CD8-positive, alpha-beta memory T cell (primary cell): ENCODE measurements around the gene RPS6KA2. TPM values are rescaled to one million over a fixed set of nuclear protein-coding genes. Genes with fewer than 3 reads are reported as not detected.

Source experiments
- CTCF ChIA-PET: fragments of 350-600 bp; sonication (Branson Sonifier 250); formaldehyde crosslinking; loops from one replicate; lab custom pipeline; 2021; ENCODE audit warnings: antibody characterized with exemption; lab: Charles Lee
- POLR2A ChIA-PET: fragments of 350-600 bp; sonication (Branson Sonifier 250); formaldehyde crosslinking; loops from one replicate; lab custom pipeline; 2021; ENCODE audit warnings: antibody characterized with exemption; lab: Charles Lee
- DNase-seq, 5 donors: peaks; one replicate each; pipeline versions ENCODE4 v3.0.0 to v3.0.0-alpha.2; 2020 to 2022; ENCODE audit warnings: mixed read lengths in 1 of 5
- H3K27ac ChIP-seq: one replicate; pipeline ENCODE4 v1.7.0; 2013; ENCODE audit warnings: low read depth, mild to moderate bottlenecking, low read length, moderate library complexity
- H3K27me3 ChIP-seq: 2 replicates; pipeline ENCODE4 v1.7.0; 2013; ENCODE audit warnings: low read length, mild to moderate bottlenecking; ENCODE audit not compliant: insufficient read depth, poor library complexity, severe bottlenecking
- H3K36me3 ChIP-seq: 2 replicates; pipeline ENCODE4 v1.7.0; 2013; ENCODE audit warnings: mild to moderate bottlenecking, low read length, moderate library complexity; ENCODE audit not compliant: insufficient read depth
- H3K4me1 ChIP-seq: 2 replicates; pipeline ENCODE4 v1.7.0; 2013; ENCODE audit warnings: mild to moderate bottlenecking, low read length, moderate library complexity; ENCODE audit not compliant: insufficient read depth
- H3K4me3 ChIP-seq: 2 replicates; pipeline ENCODE4 v1.7.0; 2013; ENCODE audit warnings: mild to moderate bottlenecking, low read length
- H3K9me3 ChIP-seq: 2 replicates; pipeline ENCODE4 v1.7.0; 2013; ENCODE audit warnings: mild to moderate bottlenecking, low read length
- H3K27ac Mint-ChIP-seq, 8 donors: one replicate each; pipeline ENCODE4 v1.8.0; 2020 to 2021; ENCODE audit warnings: mixed read lengths in 8 of 8, mild to moderate bottlenecking in 6 of 8, inconsistent platforms in 3 of 8, moderate library complexity in 3 of 8
- H3K27me3 Mint-ChIP-seq, 2 donors: one replicate each; pipeline ENCODE4 v1.8.0; 2020 to 2021; ENCODE audit warnings: mixed read lengths in 2 of 2, mild to moderate bottlenecking in 1 of 2, moderate library complexity in 1 of 2
- H3K36me3 Mint-ChIP-seq, 3 donors: one replicate each; pipeline ENCODE4 v1.8.0; 2020 to 2021; ENCODE audit warnings: mixed read lengths in 3 of 3, inconsistent platforms in 1 of 3, mild to moderate bottlenecking in 1 of 3
- H3K4me1 Mint-ChIP-seq, 3 donors: one replicate each; pipeline ENCODE4 v1.8.0; 2020 to 2021; ENCODE audit warnings: mixed read lengths in 3 of 3, inconsistent platforms in 1 of 3, mild to moderate bottlenecking in 1 of 3
- H3K4me3 Mint-ChIP-seq, 7 donors: one replicate each; pipeline ENCODE4 v1.8.0; 2020 to 2021; ENCODE audit warnings: mixed read lengths in 7 of 7, mild to moderate bottlenecking in 6 of 7, moderate library complexity in 4 of 7, inconsistent platforms in 2 of 7
- H3K9me3 Mint-ChIP-seq, 5 donors: one replicate each; pipeline ENCODE4 v1.8.0; 2020 to 2022; ENCODE audit warnings: mixed read lengths in 5 of 5, mild to moderate bottlenecking in 3 of 5, moderate library complexity in 2 of 5, inconsistent platforms in 1 of 5
- polyA plus RNA-seq: library from polyadenylated mRNA; unstranded; fragments of 300-500 nt; fragmentation: Illumina TruSeq; gene quantifications from one replicate; pipeline ENCODE4 v1.2.3, GENCODE V29; 2021
- total RNA-seq, 2 experiments: library from RNA; stranded (reverse); gene quantifications; one replicate each; pipeline ENCODE4 v1.2.3, GENCODE V29; 2021

RPS6KA2 gene
- total and polyA plus RNA-seq, 3 experiments from 2014 or later = 3.6 to 4.7 (median 4.6) TPM

DNA sequence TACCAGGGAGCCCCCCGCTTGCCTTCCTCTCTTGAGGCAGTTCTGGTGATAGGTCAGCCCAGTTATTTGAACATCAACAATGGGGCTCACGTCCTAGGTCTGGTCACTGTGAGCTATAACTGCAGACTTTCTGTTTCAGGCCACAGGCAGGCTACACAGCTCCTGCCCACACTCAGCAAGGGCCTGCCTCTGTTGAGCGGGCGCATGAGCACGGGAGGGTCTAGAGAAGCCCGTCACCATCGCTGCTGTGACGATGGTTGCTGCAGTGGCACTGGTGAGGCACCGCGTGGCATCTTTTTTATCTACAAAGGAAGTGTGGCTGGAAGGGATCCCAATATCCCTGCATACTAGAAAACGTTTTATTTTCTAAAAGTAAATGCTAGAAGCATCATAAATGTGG lies 118.3 kb downstream of the RPS6KA2 start:
- Histone ChIP-seq H3K4me3 (no peak overlapping the region), H3K27ac (no peak overlapping the region), H3K4me1 (no peaks in the 10 kb centered on the region), H3K9me3 (no peaks in the 10 kb centered on the region), H3K36me3 (no peaks in the 10 kb centered on the region), H3K27me3 (no peaks in the 10 kb centered on the region)
- Mint-ChIP-seq H3K9me3 (no peaks in the 10 kb centered on the region), H3K4me3 (no peak overlapping the region), H3K27ac (no peak overlapping the region), H3K27me3 (peaks cover 0 to 1% of the 10 kb centered on the region in 2 donors), H3K36me3 (peaks cover 0 to 5% (median 2%) of the 10 kb centered on the region in 3 donors), H3K4me1 (peaks cover 7 to 16% (median 8%) of the 10 kb centered on the region in 3 donors)
- DNase-seq = no peak
- POLR2A ChIA-PET = no interaction called here
- CTCF ChIA-PET = no interaction called here

DNA sequence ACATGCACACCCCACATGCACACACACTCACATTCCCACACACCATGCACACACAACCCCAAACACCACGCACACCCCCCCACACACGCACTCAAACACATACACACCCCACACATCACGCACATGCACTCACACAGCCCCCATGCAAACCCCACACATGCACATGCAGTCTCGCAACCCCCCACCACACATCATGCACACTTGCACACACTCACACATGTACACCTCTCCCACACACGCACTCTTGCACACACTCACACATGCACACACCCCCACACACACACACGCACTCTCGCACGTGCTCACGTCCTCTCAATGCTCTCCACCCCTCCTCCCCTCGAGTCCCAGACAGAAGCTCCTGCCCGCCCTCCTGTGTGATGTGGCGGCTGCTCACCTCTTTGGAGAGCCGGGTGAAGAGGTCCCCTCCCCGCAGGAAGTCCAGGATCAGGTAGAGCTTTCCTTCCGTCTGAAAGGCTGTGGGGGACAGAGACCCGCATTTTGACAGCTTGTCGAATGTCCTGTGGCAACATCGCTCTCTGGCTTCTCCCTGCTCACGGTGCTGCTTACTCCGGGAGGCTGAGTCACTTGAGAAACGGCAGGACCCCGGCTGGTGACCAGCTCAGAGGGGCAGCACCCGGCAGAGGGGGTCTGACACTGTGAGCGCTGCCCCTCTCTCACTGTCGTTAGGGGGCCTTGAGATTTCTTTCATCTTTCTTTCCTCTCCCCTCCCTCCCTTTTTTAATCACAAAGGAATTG lies 119.1 kb downstream of the RPS6KA2 start:
- H3K4me3 Mint-ChIP-seq = no peak overlapping the region
- POLR2A ChIA-PET = no interaction called here
- peaks cover 7 to 16% (median 8%) of the 10 kb centered on the region in 3 donors for H3K4me1 Mint-ChIP-seq
- H3K27me3 Mint-ChIP-seq = peaks cover 0 to 1% of the 10 kb centered on the region in 2 donors
- no peak overlapping the region for H3K27ac Mint-ChIP-seq
- no peaks in the 10 kb centered on the region for H3K9me3 Mint-ChIP-seq
- Histone ChIP-seq H3K36me3 (no peaks in the 10 kb centered on the region), H3K9me3 (no peaks in the 10 kb centered on the region), H3K27me3 (no peaks in the 10 kb centered on the region), H3K4me3 (no peak overlapping the region), H3K4me1 (no peaks in the 10 kb centered on the region), H3K27ac (no peak overlapping the region)
- no peak for DNase-seq
- peaks cover 0 to 5% (median 2%) of the 10 kb centered on the region in 3 donors for H3K36me3 Mint-ChIP-seq
- CTCF ChIA-PET = no interaction called here

DNA sequence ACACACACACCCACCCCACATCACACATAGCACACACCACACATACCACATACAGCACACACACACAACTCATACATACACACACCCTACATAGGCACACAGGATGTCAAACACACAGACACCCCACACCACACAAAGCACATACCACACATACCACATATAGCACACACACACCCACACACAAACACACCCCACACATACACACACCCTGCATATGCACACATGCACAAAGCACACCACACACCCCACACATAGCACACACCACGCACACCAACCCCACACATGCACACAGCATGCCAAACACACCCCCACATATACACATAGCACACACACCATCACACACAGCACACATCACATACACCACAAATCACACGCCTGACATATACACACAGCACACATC lies 119.7 kb downstream of the RPS6KA2 start:
- Mint-ChIP-seq H3K4me1 (peaks cover 1 to 10% (median 2%) of the 10 kb centered on the region in 3 donors), H3K36me3 (peaks cover 0 to 5% (median 2%) of the 10 kb centered on the region in 3 donors), H3K9me3 (no peaks in the 10 kb centered on the region), H3K4me3 (no peak overlapping the region), H3K27ac (peak overlapping the region in 1 of 8 donors; percentile 70), H3K27me3 (peaks cover 0 to 1% of the 10 kb centered on the region in 2 donors)
- no peaks in the 10 kb centered on the region for H3K27me3 ChIP-seq
- ChIA-PET POLR2A (no interaction called here), CTCF (no interaction called here)
- H3K4me1 ChIP-seq = no peaks in the 10 kb centered on the region
- no peak for DNase-seq
- no peaks in the 10 kb centered on the region for H3K36me3 ChIP-seq
- H3K27ac ChIP-seq = no peak overlapping the region
- no peak overlapping the region for H3K4me3 ChIP-seq
- no peaks in the 10 kb centered on the region for H3K9me3 ChIP-seq

DNA sequence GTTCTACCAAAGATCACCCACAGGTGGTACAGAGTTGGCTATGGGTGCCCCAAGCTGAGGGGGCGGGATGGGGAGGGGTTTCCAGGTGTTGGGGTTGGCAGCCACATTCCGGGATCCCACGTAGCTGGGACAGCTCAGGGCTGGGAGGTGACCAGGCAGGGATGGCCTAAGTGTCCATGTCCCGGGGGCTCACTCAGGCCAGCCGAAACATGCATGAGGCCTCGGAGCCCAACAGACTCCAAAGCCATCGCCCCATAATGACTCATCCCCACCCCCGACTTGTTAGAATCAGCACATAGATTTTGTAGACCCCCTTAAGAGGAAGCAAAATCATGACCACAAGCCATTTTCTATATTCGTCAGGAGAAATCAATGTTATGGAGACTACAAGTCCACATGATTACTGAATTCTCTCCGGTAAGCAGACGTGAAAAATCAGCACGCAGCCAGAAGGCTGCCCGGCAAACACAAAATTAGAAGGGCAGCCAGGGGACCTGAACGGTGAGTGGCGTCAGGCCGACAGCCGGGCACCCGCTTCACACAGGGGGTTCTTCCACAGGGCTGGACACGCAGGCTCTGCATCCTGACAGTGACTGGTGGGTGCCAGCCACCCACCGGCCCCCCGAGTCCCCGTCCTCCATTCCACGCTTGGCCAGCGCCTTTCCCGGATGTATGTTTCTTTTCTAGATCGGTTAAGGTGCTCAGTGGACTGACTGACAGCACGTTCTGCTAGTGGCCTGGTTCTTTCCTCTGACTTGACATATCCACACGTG lies 121.7 kb downstream of the RPS6KA2 start:
- ChIA-PET POLR2A (no interaction called here), CTCF (interaction anchor here (0.9 kb wide), 1 partner anchor 104 kb away, joined by 3 read pairs; no protein-coding TSS in a partner anchor)
- H3K27me3 Mint-ChIP-seq = peaks cover 0 to 3% of the 10 kb centered on the region in 2 donors
- no peaks in the 10 kb centered on the region for H3K9me3 ChIP-seq
- H3K4me1 ChIP-seq = no peaks in the 10 kb centered on the region
- DNase-seq = no peak
- H3K27ac ChIP-seq = no peak overlapping the region
- H3K27me3 ChIP-seq = no peaks in the 10 kb centered on the region
- peak overlapping the region in 1 of 8 donors; percentile 29 for H3K27ac Mint-ChIP-seq
- no peak overlapping the region for H3K4me3 ChIP-seq
- no peak overlapping the region for H3K4me3 Mint-ChIP-seq
- peaks cover 0 to 5% (median 2%) of the 10 kb centered on the region in 3 donors for H3K36me3 Mint-ChIP-seq
- H3K36me3 ChIP-seq = no peaks in the 10 kb centered on the region
- peaks cover 0 to 4% (median 0%) of the 10 kb centered on the region in 3 donors for H3K4me1 Mint-ChIP-seq
- no peaks in the 10 kb centered on the region for H3K9me3 Mint-ChIP-seq

DNA sequence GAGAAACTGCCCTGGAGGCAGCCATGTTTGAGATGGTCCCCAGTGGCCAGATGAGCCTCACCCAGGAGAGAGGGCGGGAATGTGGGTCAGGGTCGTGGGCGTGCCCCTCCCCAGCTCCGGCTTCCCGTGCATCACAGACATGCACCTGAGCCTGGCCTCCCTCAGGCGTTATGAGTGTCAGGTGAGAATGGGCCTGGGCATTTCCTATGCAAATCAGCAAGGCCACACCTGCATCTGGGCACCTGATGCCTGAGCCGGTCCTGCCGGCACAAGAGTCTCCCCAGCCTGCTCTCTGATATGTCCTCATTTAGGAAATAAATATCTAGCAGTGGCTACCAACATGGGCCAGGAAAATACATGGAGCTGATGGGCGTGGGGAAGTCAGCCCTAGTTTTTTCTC lies 123.0 kb downstream of the RPS6KA2 start:
- H3K27me3 ChIP-seq = no peaks in the 10 kb centered on the region
- peaks cover 0 to 5% (median 2%) of the 10 kb centered on the region in 3 donors for H3K36me3 Mint-ChIP-seq
- no peak overlapping the region for H3K27ac ChIP-seq
- no peak overlapping the region for H3K4me3 ChIP-seq
- DNase-seq = no peak
- no peaks in the 10 kb centered on the region for H3K36me3 ChIP-seq
- no peaks in the 10 kb centered on the region for H3K9me3 Mint-ChIP-seq
- H3K27ac Mint-ChIP-seq = no peak overlapping the region
- no peaks in the 10 kb centered on the region for H3K9me3 ChIP-seq
- H3K4me1 Mint-ChIP-seq = no peaks in the 10 kb centered on the region
- CTCF ChIA-PET = no interaction called here
- POLR2A ChIA-PET = no interaction called here
- H3K4me1 ChIP-seq = no peaks in the 10 kb centered on the region
- no peak overlapping the region for H3K4me3 Mint-ChIP-seq
- H3K27me3 Mint-ChIP-seq = peaks cover 0 to 3% of the 10 kb centered on the region in 2 donors

DNA sequence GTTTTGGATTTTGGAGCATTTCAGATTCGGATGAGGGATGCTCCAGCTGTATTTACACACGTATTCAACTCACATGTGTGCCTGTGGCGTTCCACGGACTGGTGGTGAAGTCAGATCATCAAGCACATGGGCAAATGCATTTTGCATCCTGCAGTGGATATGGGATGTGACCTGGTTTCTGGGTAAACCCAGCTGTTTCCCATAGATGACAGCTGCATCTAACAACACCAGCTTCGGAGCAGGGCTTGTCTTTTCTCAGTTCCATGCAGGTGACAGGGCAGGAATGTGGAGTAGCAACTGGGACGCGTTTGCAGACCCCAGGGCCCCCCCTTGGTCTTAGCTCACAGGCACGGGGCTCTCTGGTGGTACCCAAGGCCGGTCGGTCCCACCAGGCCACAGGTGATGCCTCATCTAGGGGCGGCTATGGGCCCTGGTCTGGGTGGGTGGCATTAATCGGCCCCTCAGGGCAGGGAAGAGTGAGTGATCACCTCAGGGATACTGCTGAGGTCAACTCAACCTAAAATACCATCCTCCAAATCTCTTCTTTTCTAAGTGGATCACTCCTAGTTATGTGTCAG lies 123.8 kb downstream of the RPS6KA2 start:
- no peaks in the 10 kb centered on the region for H3K4me1 ChIP-seq
- H3K9me3 Mint-ChIP-seq = no peaks in the 10 kb centered on the region
- H3K9me3 ChIP-seq = no peaks in the 10 kb centered on the region
- POLR2A ChIA-PET = no interaction called here
- no peaks in the 10 kb centered on the region for H3K27me3 ChIP-seq
- H3K4me3 ChIP-seq = no peak overlapping the region
- no peak overlapping the region for H3K27ac ChIP-seq
- no peak for DNase-seq
- H3K4me1 Mint-ChIP-seq = no peaks in the 10 kb centered on the region
- no peak overlapping the region for H3K4me3 Mint-ChIP-seq
- H3K27me3 Mint-ChIP-seq = peaks cover 0 to 3% of the 10 kb centered on the region in 2 donors
- H3K36me3 ChIP-seq = no peaks in the 10 kb centered on the region
- peak overlapping the region in 1 of 8 donors; percentile 33 for H3K27ac Mint-ChIP-seq
- peaks cover 0 to 5% (median 2%) of the 10 kb centered on the region in 3 donors for H3K36me3 Mint-ChIP-seq
- CTCF ChIA-PET = no interaction called here

DNA sequence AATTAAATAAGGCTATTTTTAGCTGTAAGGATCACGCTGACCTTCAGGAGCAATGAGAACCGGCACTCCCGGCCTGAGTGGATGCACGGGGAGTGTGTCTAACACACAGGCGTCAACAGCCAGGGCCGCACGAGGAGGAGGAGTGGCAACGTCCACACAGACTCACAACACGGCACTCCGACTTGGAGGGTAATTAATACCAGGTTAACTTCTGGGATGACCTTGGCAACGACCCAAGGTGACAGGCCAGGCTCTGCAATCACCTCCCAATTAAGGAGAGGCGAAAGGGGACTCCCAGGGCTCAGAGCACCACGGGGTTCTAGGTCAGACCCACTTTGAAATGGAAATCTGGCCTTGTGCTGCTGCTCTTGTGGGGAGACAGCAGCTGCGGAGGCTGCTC lies 124.6 kb downstream of the RPS6KA2 start:
- POLR2A ChIA-PET = no interaction called here
- DNase-seq = no peak
- Mint-ChIP-seq H3K27me3 (peaks cover 0 to 3% of the 10 kb centered on the region in 2 donors), H3K9me3 (no peaks in the 10 kb centered on the region), H3K36me3 (peaks cover 0 to 5% (median 2%) of the 10 kb centered on the region in 3 donors), H3K4me3 (no peak overlapping the region), H3K4me1 (no peaks in the 10 kb centered on the region), H3K27ac (no peak overlapping the region)
- no peak overlapping the region for H3K4me3 ChIP-seq
- no peak overlapping the region for H3K27ac ChIP-seq
- H3K4me1 ChIP-seq = no peaks in the 10 kb centered on the region
- no peaks in the 10 kb centered on the region for H3K27me3 ChIP-seq
- H3K36me3 ChIP-seq = no peaks in the 10 kb centered on the region
- CTCF ChIA-PET = no interaction called here
- no peaks in the 10 kb centered on the region for H3K9me3 ChIP-seq

DNA sequence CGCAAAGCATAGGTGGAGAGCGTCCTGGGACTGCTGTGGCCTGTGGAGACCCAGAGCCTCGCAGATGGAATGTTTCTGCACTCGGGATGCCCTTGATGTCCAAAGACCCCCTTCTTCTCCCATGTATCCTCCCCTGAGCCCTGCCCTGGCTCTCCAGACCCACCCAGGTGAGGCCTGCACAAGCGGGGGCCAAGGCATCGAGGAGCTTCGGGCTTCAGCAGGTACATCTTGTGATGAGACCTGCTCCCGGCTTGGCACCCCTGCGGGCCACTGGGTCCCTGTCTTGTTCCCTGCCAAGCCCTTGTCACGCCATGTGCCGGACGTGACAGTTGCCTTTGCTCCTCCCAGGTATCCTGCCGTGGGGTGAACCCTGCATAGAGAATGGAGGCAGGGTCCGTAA lies 125.8 kb downstream of the RPS6KA2 start:
- Mint-ChIP-seq H3K4me1 (no peaks in the 10 kb centered on the region), H3K9me3 (no peaks in the 10 kb centered on the region), H3K27me3 (peaks cover 0 to 3% of the 10 kb centered on the region in 2 donors), H3K4me3 (no peak overlapping the region), H3K27ac (no peak overlapping the region), H3K36me3 (peaks cover 0 to 5% (median 2%) of the 10 kb centered on the region in 3 donors)
- Histone ChIP-seq H3K4me1 (no peaks in the 10 kb centered on the region), H3K27me3 (no peaks in the 10 kb centered on the region), H3K27ac (no peak overlapping the region), H3K9me3 (no peaks in the 10 kb centered on the region), H3K4me3 (no peak overlapping the region), H3K36me3 (no peaks in the 10 kb centered on the region)
- ChIA-PET CTCF (no interaction called here), POLR2A (no interaction called here)
- no peak for DNase-seq
